MM.1S (cell line): ENCODE measurements around the gene ID1.
"Not testable (repeated sequence)": the region's sequence is repeated elsewhere in the genome, so short reads cannot be mapped to it uniquely, and the experiment has no call there.

Experiments used
- CTCF ChIP-seq: fragments of 300-600 bp; sonication (generic); IDR thresholded peaks from 2 replicates; pipeline ENCODE4 v1.5.1; 2016; ENCODE audit warnings: antibody characterized with exemption, low read length, mixed read lengths
- EZH2 ChIP-seq: fragments of 300-600 bp; sonication (generic); optimal IDR thresholded peaks from 2 replicates; pipeline ENCODE3; 2017; ENCODE audit warnings: low read depth, mild to moderate bottlenecking, antibody characterized with exemption, low read length, mixed read lengths

- TF ChIP-seq EZH2, CTCF: not testable (repeated sequence)
Observed at GRCh38 chr20:31626534-31626933, 21.4 kb downstream of the ID1 start.
